ENCODE results near the gene SULT1A4. TPM values are rescaled to one million over a fixed set of nuclear protein-coding genes. Genes with fewer than 3 reads are reported as not detected.
"Not testable (repeated sequence)": the region's sequence is repeated elsewhere in the genome, so short reads cannot be mapped to it uniquely, and the experiment has no call there.

Gene SULT1A4
- total RNA-seq, 1 donor from 2014 or later = 4.3 TPM

DNA sequence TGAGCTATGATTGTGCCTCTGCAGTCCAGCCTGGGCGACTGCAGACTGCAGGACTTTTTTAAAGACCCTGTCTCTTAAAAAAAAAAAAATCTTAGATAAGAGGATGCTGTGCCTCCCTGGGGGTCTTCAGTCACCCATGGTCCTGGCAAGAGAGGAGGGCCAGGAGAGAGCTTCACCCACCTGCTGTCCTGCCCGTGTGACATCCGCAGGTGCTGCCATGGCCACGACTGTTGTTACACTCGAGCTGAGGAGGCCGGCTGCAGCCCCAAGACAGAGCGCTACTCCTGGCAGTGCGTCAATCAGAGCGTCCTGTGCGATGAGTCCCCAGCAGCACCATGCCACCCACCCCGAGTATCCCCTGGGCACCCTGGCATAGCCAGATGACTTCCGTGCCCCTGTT lies 22.6 kb downstream of the SULT1A4 start:
- not testable (repeated sequence) for H3K27ac Mint-ChIP-seq (ENCODE audit: unreplicated experiment); H3K4me1 Mint-ChIP-seq; H3K27me3 Mint-ChIP-seq (ENCODE audit: low read depth); H3K9me3 Mint-ChIP-seq; DNase-seq (ENCODE audit: low read depth, low spot score); H3K4me3 Mint-ChIP-seq; H3K36me3 Mint-ChIP-seq (ENCODE audit: low read depth)

DNA sequence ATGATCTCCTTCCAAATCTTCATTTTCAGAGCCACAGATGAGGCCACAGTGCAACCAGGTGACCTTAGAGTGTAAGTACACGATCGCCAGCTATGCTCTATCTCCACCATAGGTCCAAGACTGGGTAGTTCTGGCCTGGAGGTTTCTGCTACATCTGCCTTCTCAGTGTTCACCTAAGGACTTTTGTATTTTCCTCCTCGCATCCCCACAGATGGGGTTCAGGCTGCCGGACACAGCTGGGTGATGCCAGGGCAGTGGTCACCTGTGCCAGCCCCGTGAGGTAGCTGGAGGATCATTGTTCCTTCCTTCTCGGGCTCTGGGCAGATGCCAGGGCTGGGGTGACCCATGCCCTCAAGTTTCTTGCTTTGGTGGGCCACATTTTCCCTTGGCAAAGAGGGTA lies 46.6 kb downstream of the SULT1A4 start, which contains the start of gene NPIPB12:
TSS of gene NPIPB12 (minus strand) at position 101 of the 400 bp plus-strand sequence.
- H3K4me1 Mint-ChIP-seq; H3K36me3 Mint-ChIP-seq (ENCODE audit: low read depth); H3K4me3 Mint-ChIP-seq; H3K27me3 Mint-ChIP-seq (ENCODE audit: low read depth); DNase-seq (ENCODE audit: low read depth, low spot score); H3K9me3 Mint-ChIP-seq; H3K27ac Mint-ChIP-seq (ENCODE audit: unreplicated experiment): not testable (repeated sequence)

Other genes starting within 250 kb of the SULT1A4 start
- 1.2 and 2.3 TPM in 2 replicates for gene NPIPB11, start 53.2 kb upstream of the SULT1A4 start, total RNA-seq
- 7.8 and 8.6 TPM in 2 replicates for gene BOLA2, start 5.6 kb upstream of the SULT1A4 start, total RNA-seq
- gene SLX1B, start 5.4 kb upstream of the SULT1A4 start, total RNA-seq = 43.1 and 67.3 TPM in 2 replicates
- 55.9 and 57.0 TPM in 2 replicates for gene NPIPB12, start 46.5 kb downstream of the SULT1A4 start, total RNA-seq
- 0.07 and 0.16 TPM in 2 replicates for gene SPN, start 203.3 kb downstream of the SULT1A4 start, total RNA-seq
- 77.3 and 79.5 TPM in 2 replicates for gene QPRT, start 219.3 kb downstream of the SULT1A4 start, total RNA-seq